Stomach smooth muscle (tissue), 2 donors: ENCODE data around the gene FBXL3.

ENCODE experiments used
- H3K27ac ChIP-seq: one replicate; pipeline ENCODE4 v1.7.0; 2013; ENCODE audit warnings: mild to moderate bottlenecking, low read length, inconsistent platforms
- H3K27me3 ChIP-seq, 2 donors: one replicate each; pipeline ENCODE4 v1.7.0; 2013; ENCODE audit warnings: low read length in 2 of 2; ENCODE audit not compliant: insufficient read depth in 2 of 2, control insufficient read depth in 1 of 2
- H3K36me3 ChIP-seq, 2 donors: one replicate each; pipeline ENCODE4 v1.7.0; 2013; ENCODE audit warnings: low read length in 2 of 2; ENCODE audit not compliant: control insufficient read depth in 2 of 2, insufficient read depth in 2 of 2
- H3K4me1 ChIP-seq: one replicate; pipeline ENCODE4 v1.7.0; 2013; ENCODE audit warnings: low read length; ENCODE audit not compliant: control insufficient read depth, insufficient read depth
- H3K4me3 ChIP-seq, 2 donors: one replicate each; pipeline ENCODE4 v1.7.0; 2013; ENCODE audit warnings: low read length in 2 of 2
- H3K9ac ChIP-seq, 2 donors: one replicate each; pipeline ENCODE4 v1.7.0; 2013; ENCODE audit warnings: low read length in 2 of 2, mild to moderate bottlenecking in 1 of 2
- H3K9me3 ChIP-seq, 2 donors: one replicate each; pipeline ENCODE4 v1.7.0; 2013; ENCODE audit warnings: low read length in 2 of 2; ENCODE audit not compliant: control insufficient read depth in 2 of 2
- donor health status: healthy.
- donor health status: Pancreatic carcinoma.

Gene FBXL3

DNA sequence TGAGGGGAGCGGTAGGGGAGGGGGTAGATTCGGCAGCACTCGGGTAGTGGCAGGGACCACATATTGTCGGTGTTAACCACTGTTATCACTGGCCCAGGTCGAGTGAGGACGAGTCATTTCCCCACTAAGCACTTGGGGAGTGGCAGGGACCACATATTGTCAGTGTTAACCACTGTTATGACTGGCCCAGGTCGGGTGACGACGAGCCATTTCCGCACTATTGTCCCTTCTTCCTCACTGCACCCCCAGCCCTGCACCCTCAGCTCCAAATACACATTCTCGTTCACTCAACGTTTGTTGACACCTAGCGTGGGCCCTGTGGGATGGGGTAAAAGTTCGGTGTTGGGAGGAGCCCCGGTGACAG, 35.5 kb downstream of the FBXL3 start:
- H3K9me3 ChIP-seq: no peaks in the 10 kb centered on the region
- peaks cover 14% of the 10 kb centered on the region for H3K4me1 ChIP-seq
- peak overlapping the region; percentile 72 to 94 for H3K4me3 ChIP-seq
- peak overlapping the region; percentile 88 to 96 for H3K9ac ChIP-seq
- peaks cover 0 to 6% of the 10 kb centered on the region in 2 donors for H3K36me3 ChIP-seq
- H3K27me3 ChIP-seq: no peaks in the 10 kb centered on the region
- H3K27ac ChIP-seq: peak overlapping the region; percentile 93

GRCh38 chr13:76983676-76984075, 43.3 kb downstream of the FBXL3 start:
- H3K9me3 ChIP-seq: no peaks in the 10 kb centered on the region
- no peaks in the 10 kb centered on the region for H3K36me3 ChIP-seq
- H3K27me3 ChIP-seq: no peaks in the 10 kb centered on the region
- no peaks in the 10 kb centered on the region for H3K4me1 ChIP-seq
- no peak overlapping the region for H3K27ac ChIP-seq
- no peak overlapping the region for H3K9ac ChIP-seq
- H3K4me3 ChIP-seq: no peak overlapping the region

GRCh38 chr13:76982061-76982460, 44.9 kb downstream of the FBXL3 start:
- Histone ChIP-seq H3K9ac (no peak overlapping the region), H3K9me3 (no peaks in the 10 kb centered on the region), H3K4me1 (no peaks in the 10 kb centered on the region), H3K27ac (no peak overlapping the region), H3K4me3 (no peak overlapping the region), H3K27me3 (no peaks in the 10 kb centered on the region), H3K36me3 (no peaks in the 10 kb centered on the region)

DNA sequence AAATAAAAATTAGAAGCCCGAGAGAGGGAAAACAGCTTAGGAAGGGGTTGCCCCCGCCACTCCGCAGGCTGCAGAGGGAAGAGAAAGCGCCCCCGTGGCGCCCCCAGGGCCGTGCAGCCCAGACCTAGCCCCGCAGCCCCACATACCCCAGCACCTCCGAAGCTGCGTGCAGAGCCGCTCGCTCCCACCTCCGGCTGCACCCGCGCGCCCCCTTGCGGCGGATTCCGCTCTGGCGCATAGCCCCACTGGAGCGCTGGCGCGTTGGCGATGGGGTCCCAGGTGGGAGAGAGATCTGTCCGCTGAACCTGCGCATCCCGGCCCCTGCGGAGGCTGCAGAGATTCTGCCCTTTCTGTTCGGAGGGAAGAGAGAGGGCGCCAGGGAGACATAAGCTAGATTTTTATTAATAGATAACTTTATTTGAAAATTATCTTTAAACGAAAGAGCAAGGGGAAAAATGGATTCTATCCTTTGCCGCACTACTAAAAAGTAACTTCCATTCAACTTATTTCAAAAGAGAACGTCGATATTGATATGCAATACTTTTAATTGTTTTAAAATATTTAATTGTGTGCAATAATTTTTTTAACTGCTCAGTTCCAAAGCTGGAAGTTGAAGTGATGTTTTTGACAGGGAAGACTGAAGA, 46.8 kb downstream of the FBXL3 start:
- Histone ChIP-seq H3K4me3 (peak overlapping the region in 1 of 2 donors; percentile 62), H3K9ac (no peak overlapping the region), H3K4me1 (no peaks in the 10 kb centered on the region), H3K27me3 (no peaks in the 10 kb centered on the region), H3K36me3 (no peaks in the 10 kb centered on the region), H3K9me3 (no peaks in the 10 kb centered on the region), H3K27ac (no peak overlapping the region)

- H3K4me1 ChIP-seq: no peaks in the 10 kb centered on the region
- H3K36me3 ChIP-seq: no peaks in the 10 kb centered on the region
- H3K27me3 ChIP-seq: no peaks in the 10 kb centered on the region
- H3K27ac ChIP-seq: no peak overlapping the region
- no peak overlapping the region for H3K4me3 ChIP-seq
- H3K9me3 ChIP-seq: no peaks in the 10 kb centered on the region
- H3K9ac ChIP-seq: no peak overlapping the region
These were observed 50.0 kb downstream of the FBXL3 start for GRCh38 chr13:76976929-76977328.

GRCh38 chr13:76976490-76976889, 50.5 kb downstream of the FBXL3 start:
- Histone ChIP-seq H3K9me3 (no peaks in the 10 kb centered on the region), H3K27ac (no peak overlapping the region), H3K4me1 (no peaks in the 10 kb centered on the region), H3K9ac (no peak overlapping the region), H3K36me3 (no peaks in the 10 kb centered on the region), H3K4me3 (no peak overlapping the region), H3K27me3 (no peaks in the 10 kb centered on the region)

- Histone ChIP-seq H3K9me3 (no peaks in the 10 kb centered on the region), H3K36me3 (no peaks in the 10 kb centered on the region), H3K27me3 (no peaks in the 10 kb centered on the region), H3K27ac (no peak overlapping the region), H3K4me1 (no peaks in the 10 kb centered on the region), H3K9ac (no peak overlapping the region), H3K4me3 (no peak overlapping the region)
These were observed 51.1 kb downstream of the FBXL3 start for GRCh38 chr13:76975863-76976262.

GRCh38 chr13:76974618-76974975, 52.4 kb downstream of the FBXL3 start:
- Histone ChIP-seq H3K4me3 (no peak overlapping the region), H3K27me3 (no peaks in the 10 kb centered on the region)

DNA sequence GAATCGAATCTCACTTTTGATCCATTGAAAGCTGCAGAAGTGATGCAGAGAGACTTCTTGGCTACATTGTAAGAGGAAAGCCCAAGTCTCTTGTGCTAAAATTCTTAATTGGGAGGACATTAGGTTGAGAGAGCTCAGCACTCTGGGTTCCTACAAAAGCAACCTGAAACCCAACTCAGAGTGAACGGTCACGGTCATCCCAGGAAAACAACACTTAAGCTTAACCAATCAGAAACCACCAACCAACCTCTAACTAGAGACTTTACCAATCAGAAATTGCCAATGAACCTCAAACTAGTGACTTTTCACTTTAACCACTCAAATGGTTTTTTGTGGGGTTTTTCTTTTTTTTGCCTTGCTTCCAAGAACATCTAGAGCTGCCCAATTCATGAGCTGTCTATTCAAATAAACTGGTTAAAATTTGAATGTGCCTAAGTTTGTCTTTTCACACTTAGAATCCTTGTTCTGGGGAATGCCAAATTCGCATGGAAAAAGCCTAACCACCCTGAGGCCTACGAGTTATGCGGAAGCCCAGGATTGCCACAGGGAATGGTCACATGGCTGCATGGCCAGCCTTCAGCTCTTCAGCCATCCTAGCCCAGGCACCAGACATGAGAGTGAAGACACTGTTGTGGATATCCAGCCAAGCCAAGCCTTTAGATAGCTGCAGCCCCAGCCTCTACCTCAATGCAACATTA, 52.9 kb downstream of the FBXL3 start:
- no peak overlapping the region for H3K9ac ChIP-seq
- no peaks in the 10 kb centered on the region for H3K4me1 ChIP-seq
- H3K27ac ChIP-seq: no peak overlapping the region
- no peaks in the 10 kb centered on the region for H3K36me3 ChIP-seq
- H3K4me3 ChIP-seq: no peak overlapping the region
- H3K9me3 ChIP-seq: no peaks in the 10 kb centered on the region
- no peaks in the 10 kb centered on the region for H3K27me3 ChIP-seq

More at GRCh38 chr13:76974618-76974975, 52.4 kb downstream of the FBXL3 start:
- Histone ChIP-seq H3K9ac (no peak overlapping the region), H3K27ac (no peak overlapping the region), H3K36me3 (no peaks in the 10 kb centered on the region), H3K4me1 (no peaks in the 10 kb centered on the region), H3K9me3 (no peaks in the 10 kb centered on the region)

DNA sequence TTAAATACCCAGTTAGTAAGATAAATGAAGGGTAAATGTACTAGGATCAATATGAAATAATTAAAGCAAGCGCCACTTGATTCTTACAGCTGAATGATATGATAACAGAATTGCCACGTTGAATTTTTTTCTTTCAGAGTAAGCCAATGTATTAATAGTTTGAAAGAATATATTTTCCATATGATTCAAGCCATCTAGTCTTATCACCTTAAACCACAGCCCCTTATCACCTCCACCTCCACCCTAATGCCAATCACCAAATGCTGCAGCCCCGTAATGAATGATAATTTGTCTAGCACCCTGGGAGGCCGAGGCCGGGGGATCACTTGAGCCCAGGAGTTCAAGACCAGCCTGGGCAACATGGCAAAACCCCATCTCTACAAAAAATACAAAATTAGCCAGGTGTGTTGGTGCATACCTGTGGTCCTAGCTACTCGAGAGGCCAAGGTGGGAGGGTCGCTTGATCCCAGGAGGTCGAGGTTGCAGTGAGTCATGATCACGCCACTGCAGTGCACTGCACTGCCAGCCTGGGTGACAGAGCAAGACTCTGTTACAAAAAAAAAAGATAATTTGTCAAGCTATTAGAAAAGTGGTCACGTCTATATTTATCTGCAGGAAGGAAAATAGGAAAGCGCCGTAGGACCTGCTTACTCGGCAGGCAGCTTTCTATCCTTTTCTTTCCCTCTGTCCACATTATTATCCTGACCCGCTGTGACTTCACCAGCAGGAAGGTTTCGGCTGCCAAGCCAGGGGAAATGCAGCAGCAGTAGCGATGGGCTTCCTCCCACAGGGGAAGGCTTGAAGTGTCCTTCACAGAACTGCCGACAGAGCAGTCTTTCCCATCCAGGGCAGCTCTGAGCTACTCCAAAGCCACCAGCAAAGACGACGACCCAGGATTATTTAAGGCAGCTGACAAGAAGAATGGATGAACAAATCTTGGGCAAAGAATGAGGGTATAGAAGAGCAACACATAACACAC, 54.8 kb downstream of the FBXL3 start:
- Histone ChIP-seq H3K9ac (no peak overlapping the region), H3K36me3 (no peaks in the 10 kb centered on the region), H3K27ac (no peak overlapping the region), H3K4me1 (no peaks in the 10 kb centered on the region), H3K9me3 (no peaks in the 10 kb centered on the region), H3K4me3 (no peak overlapping the region), H3K27me3 (no peaks in the 10 kb centered on the region)
